ENCODE results near the gene DACH1. TPM values are rescaled to one million over a fixed set of nuclear protein-coding genes. Genes with fewer than 3 reads are reported as not detected.

The DACH1 gene
- total and polyA plus RNA-seq, 2 of the 8 experiments (the other 6 are each of a cell fraction or from before 2014, with no cell fraction given) = 0.12 to 0.67 TPM

DNA sequence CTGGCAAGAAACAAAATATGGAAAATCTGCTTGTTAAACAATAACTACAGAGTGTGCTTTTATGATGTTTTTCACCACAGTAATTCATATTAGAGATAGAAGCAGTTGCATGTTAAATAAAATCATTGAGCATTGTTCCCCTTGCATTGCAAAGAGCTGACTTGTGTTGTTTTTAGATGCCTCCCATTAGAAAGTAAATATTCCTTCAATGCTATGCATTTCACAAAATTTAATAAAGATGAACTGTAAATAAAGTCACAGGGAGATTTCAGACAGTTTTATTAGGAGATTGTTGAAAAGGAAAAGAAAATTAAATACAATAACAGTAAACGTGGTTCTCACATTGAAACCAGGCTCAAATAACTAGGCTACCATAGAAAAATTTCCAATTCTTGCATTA, 429.3 kb downstream of the DACH1 start (continued):
- TF ChIP-seq CHD7 (IDR thresholded peaks at IDR 0.05; ENCODE audit: insufficient replicate concordance, low read length) (no peak), RAD21 (IDR thresholded peaks at IDR 0.05 in 1 of 2, conservative IDR thresholded peaks at IDR 0.05 in 1 of 2; ENCODE audit: low read depth in 2 of 2, low read length in 2 of 2) (no peak)

Data from H1 (cell line).